ENCODE measurements around the gene ASCC3. TPM values are rescaled to one million over a fixed set of nuclear protein-coding genes. Genes with fewer than 3 reads are reported as not detected.

ASCC3 gene
- total RNA-seq, 1 donor from 2014 or later, result 47.8 TPM

DNA sequence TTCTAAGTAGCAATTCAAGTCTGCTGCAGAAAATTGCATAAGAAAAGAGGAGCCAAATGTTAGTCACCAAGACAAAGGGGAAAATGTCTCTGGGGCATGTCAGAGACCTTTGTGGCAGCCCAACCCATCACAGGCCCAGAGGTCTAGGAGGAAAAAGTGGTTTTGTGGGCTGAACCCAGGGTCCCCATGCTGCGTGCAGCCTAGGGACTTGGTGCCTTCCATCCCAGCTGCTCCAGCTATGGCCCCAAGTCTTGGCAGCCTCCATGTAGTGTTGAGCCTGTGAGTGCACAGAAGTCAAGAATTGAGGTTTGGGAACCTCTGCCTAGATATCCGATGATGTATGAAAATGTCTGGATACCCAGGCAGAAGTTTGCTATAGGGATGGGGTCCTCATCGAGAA, 181.1 kb downstream of the ASCC3 start:
- Mint-ChIP-seq H3K9me3 (peaks cover 14% of the 10 kb centered on the region), H3K27ac (no peak overlapping the region), H3K4me3 (no peak overlapping the region), H3K4me1 (no peaks in the 10 kb centered on the region), H3K27me3 (no peaks in the 10 kb centered on the region), H3K36me3 (ENCODE audit: low read depth) (peaks cover 38% of the 10 kb centered on the region)
- intact Hi-C loops (cut with micrococcal nuclease), result no loop called here
- ChIA-PET POLR2A (no interaction called here), CTCF (no interaction called here)
- DNase-seq (no peak), ATAC-seq (ENCODE audit: low read depth) (no peak)
- TF ChIP-seq, protein P1, sequence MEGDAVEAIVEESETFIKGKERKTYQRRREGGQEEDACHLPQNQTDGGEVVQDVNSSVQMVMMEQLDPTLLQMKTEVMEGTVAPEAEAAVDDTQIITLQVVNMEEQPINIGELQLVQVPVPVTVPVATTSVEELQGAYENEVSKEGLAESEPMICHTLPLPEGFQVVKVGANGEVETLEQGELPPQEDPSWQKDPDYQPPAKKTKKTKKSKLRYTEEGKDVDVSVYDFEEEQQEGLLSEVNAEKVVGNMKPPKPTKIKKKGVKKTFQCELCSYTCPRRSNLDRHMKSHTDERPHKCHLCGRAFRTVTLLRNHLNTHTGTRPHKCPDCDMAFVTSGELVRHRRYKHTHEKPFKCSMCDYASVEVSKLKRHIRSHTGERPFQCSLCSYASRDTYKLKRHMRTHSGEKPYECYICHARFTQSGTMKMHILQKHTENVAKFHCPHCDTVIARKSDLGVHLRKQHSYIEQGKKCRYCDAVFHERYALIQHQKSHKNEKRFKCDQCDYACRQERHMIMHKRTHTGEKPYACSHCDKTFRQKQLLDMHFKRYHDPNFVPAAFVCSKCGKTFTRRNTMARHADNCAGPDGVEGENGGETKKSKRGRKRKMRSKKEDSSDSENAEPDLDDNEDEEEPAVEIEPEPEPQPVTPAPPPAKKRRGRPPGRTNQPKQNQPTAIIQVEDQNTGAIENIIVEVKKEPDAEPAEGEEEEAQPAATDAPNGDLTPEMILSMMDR (IDR thresholded peaks at IDR 0.05), result no peak

DNA sequence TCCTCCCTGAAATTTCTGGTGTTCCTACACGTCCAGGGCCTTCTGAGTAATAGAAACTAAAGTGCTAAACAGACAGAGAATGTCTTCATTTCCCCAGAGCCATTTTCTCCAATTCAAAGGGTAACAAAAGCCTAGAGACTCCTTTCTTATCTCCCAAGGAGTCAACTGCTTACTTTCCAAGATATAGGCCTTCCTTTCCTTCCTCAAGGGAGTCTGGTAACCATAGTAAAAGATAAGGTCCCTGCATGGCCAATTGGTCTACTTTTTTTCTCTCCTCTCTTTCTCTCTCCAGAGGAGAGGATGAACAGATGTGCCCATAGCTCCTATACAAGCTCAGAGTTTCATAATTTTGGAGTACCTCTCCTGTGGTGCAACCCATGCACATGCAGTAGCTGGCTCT, 185.7 kb downstream of the ASCC3 start:
- CTCF ChIA-PET, result no interaction called here
- Mint-ChIP-seq H3K9me3 (peaks cover 6% of the 10 kb centered on the region), H3K4me3 (no peak overlapping the region), H3K27me3 (no peaks in the 10 kb centered on the region), H3K27ac (no peak overlapping the region), H3K36me3 (ENCODE audit: low read depth) (peaks cover 15% of the 10 kb centered on the region), H3K4me1 (no peaks in the 10 kb centered on the region)
- TF ChIP-seq, protein P1 (IDR thresholded peaks at IDR 0.05), result no peak
- POLR2A ChIA-PET, result no interaction called here
- intact Hi-C loops (cut with micrococcal nuclease), result no loop called here
- DNase-seq (no peak), ATAC-seq (ENCODE audit: low read depth) (no peak)

DNA sequence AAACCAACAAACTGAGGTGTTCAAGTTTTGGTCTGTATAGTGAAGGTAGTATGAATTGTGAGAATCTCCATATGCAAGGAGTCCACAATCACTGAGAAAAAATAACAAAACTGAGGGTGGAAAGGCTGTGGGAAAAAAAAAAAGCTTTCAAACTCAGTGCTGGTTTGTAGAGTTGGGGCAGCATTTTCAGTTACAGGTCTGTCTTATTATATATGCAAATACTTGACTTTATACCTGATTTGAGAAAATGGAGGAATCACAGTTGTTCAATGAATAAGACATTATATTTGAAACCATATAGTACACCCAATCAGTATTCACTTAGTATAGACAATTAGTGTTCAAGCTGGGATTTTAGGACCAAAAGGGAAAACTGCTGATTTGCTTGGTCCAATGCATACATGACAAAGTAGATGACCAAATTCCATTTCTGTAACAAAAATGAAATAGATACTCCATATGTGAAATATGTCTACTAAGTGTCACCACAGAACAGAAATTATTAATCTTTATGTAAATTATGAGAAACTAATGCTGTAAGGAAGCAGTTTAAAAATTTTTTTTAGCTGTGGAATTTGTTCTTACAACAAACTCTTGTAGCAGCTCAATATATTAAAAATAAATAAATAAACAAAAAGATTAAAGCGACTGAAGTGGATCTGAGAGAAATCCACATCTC, 187.7 kb downstream of the ASCC3 start:
- TF ChIP-seq, protein P1 (IDR thresholded peaks at IDR 0.05), result no peak
- H3K36me3 Mint-ChIP-seq (ENCODE audit: low read depth), result peaks cover 2% of the 10 kb centered on the region
- no peaks in the 10 kb centered on the region for H3K9me3 Mint-ChIP-seq
- ATAC-seq (ENCODE audit: low read depth) (no peak), DNase-seq (no peak)
- intact Hi-C loops (cut with micrococcal nuclease), result no loop called here
- ChIA-PET CTCF (no interaction called here), POLR2A (no interaction called here)
- H3K4me3 Mint-ChIP-seq, result no peak overlapping the region
- no peaks in the 10 kb centered on the region for H3K27me3 Mint-ChIP-seq
- H3K4me1 Mint-ChIP-seq, result no peaks in the 10 kb centered on the region
- no peak overlapping the region for H3K27ac Mint-ChIP-seq

DNA sequence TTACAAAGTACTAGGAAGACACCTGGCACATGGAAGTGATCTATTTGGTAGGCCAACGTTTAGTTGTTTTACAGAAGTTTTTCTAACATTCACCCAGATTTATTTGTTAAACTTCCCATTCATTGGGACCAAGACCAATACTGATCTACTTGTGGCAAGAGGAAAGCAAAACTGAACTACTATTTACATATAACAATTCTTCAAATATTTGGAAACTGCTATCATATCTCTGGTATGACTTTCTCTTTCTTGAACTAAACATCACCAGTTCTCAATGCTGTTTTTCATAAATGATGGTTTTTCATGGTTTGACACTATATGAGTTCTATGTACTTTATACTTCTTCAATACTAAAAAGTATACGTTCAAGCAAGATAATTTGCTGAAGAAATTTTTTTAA, 189.2 kb downstream of the ASCC3 start:
- ChIA-PET POLR2A (no interaction called here), CTCF (no interaction called here)
- intact Hi-C loops (cut with micrococcal nuclease), result no loop called here
- DNase-seq (no peak), ATAC-seq (ENCODE audit: low read depth) (no peak)
- no peak overlapping the region for H3K27ac Mint-ChIP-seq
- no peaks in the 10 kb centered on the region for H3K27me3 Mint-ChIP-seq
- TF ChIP-seq, protein P1 (IDR thresholded peaks at IDR 0.05), result no peak
- no peak overlapping the region for H3K4me3 Mint-ChIP-seq
- peaks cover 5% of the 10 kb centered on the region for H3K36me3 Mint-ChIP-seq (ENCODE audit: low read depth)
- H3K4me1 Mint-ChIP-seq, result no peaks in the 10 kb centered on the region
- peaks cover under 1% of the 10 kb centered on the region for H3K9me3 Mint-ChIP-seq

DNA sequence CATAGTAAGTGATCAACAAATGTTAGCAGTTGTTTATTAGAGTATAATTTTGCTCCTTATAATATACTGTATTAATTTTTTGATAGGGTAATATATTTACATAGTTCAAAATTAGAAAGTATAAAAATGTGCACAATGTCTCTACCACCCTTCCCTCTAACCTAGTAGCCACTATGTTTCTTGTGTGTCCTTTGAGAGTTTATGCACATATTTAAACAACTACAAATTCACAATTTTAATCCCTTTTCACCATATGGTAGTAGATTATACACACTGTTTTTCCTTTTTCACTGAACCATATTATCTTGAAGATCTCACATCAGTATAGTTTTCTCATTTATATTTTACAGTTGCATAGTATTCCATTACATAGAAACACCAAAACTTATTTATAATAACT, 194.9 kb downstream of the ASCC3 start:
- DNase-seq (no peak), ATAC-seq (ENCODE audit: low read depth) (no peak)
- ChIA-PET POLR2A (no interaction called here), CTCF (no interaction called here)
- Mint-ChIP-seq H3K9me3 (peaks cover 3% of the 10 kb centered on the region), H3K27ac (no peak overlapping the region), H3K36me3 (ENCODE audit: low read depth) (peaks cover 7% of the 10 kb centered on the region), H3K4me1 (no peaks in the 10 kb centered on the region), H3K4me3 (no peak overlapping the region), H3K27me3 (no peaks in the 10 kb centered on the region)
- intact Hi-C loops (cut with micrococcal nuclease), result no loop called here
- TF ChIP-seq, protein P1 (IDR thresholded peaks at IDR 0.05), result no peak
